Spinal cord (tissue), 10 donors: ENCODE data around the gene GLI3. TPM values are rescaled to one million over a fixed set of nuclear protein-coding genes. Genes with fewer than 3 reads are reported as not detected.
"Not testable (repeated sequence)": the region's sequence is repeated elsewhere in the genome, so short reads cannot be mapped to it uniquely, and the experiment has no call there.

Experiments
- DNase-seq, 6 donors: peaks; one replicate each; pipeline versions ENCODE4 v3.0.0 to v3.0.0-alpha.2; 2013 to 2015; ENCODE audit warnings: low spot score in 6 of 6, low read depth in 4 of 6
- H3K27ac ChIP-seq: one replicate; pipeline ENCODE4 v1.5.1; 2013; ENCODE audit warnings: low read depth, low read length, control low read depth
- H3K27me3 ChIP-seq: one replicate; pipeline ENCODE4 v1.6.1; 2013; ENCODE audit warnings: low read length; ENCODE audit not compliant: control insufficient read depth, insufficient read depth
- H3K36me3 ChIP-seq: one replicate; pipeline ENCODE4 v1.6.1; 2013; ENCODE audit warnings: low read length; ENCODE audit not compliant: control insufficient read depth, insufficient read depth
- H3K4me1 ChIP-seq: one replicate; pipeline ENCODE4 v1.6.1; 2013; ENCODE audit warnings: low read length; ENCODE audit not compliant: control insufficient read depth, insufficient read depth
- H3K4me3 ChIP-seq: one replicate; pipeline ENCODE4 v1.5.1; 2013; ENCODE audit warnings: low read depth, low read length, control low read depth
- H3K9me3 ChIP-seq: one replicate; pipeline ENCODE4 v1.6.1; 2013; ENCODE audit warnings: low read length; ENCODE audit not compliant: control insufficient read depth, insufficient read depth
- WGBS: methylation state at CpG from one replicate; pipeline ENCODE4 v1.1.5; 2013; ENCODE audit warnings: missing lambda C conversion rate; ENCODE audit not compliant: insufficient coverage; 5-methylcytosine and 5-hydroxymethylcytosine counted together
- polyA plus RNA-seq, 2 donors: library from polyadenylated mRNA; unstranded; fragments of 120-200 nt; gene quantifications; one replicate each; pipeline ENCODE4 v1.2.1, GENCODE V29; 2013; ENCODE audit not compliant: insufficient read length in 2 of 2
- total RNA-seq, 2 donors: library from RNA; depleted of rRNA in 1 of 2; stranded (reverse); fragments of 120-200 nt in 1 of 2; fragments of >200 nt in 1 of 2; gene quantifications; one replicate each; pipeline versions ENCODE4 v1.2.3 to v1.2.4, GENCODE V29; 2013 to 2014
- donor health status: healthy.

GLI3 gene
- total and polyA plus RNA-seq, 4 donors: 8.7 to 11.9 (median 10.1) TPM

DNA sequence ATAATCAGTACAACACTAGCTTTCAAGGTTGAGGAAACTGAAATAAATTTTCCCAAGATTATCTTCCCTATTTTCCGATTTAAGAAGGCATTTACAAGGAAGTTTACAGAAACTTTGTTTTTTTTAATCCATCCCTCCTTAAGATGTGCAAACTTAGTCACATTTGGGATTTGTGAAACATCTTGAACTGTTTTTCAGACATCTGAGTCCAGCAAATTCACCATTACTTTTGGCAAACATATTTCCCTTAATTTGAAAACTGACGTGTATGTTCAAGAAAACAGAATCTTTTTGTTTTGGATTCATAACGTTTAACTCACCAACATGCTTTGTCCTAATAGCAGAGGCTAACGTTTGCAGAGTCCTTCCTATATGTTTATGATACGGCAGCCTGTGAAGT lies 19.5 kb downstream of the GLI3 start:
- no CpG with 5 or more reads among the region's 5 CpGs for WGBS
- Histone ChIP-seq H3K27me3 (peaks cover 2% of the 10 kb centered on the region), H3K27ac (no peak overlapping the region), H3K4me3 (no peak overlapping the region), H3K36me3 (no peaks in the 10 kb centered on the region), H3K9me3 (no peaks in the 10 kb centered on the region), H3K4me1 (no peaks in the 10 kb centered on the region)
- no peak for DNase-seq

DNA sequence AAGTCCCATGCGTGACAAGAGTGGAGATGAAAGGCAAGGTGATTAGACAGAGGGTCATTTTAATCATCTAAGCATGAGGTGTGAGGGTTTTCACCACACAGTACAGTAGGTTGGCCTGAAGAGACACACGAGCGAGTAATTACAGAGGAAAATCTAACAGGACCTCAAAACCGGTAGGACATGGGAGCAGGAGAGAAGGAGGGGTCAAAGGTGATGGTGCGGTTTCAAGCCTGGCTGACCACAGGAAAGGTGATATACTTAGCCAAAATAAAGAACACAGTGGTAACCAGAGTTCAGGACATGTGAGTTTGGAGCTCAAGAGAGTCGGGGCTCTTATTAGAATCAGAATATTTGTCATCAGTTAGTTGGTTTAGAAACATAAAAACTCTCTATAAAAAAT lies 20.0 kb downstream of the GLI3 start:
- H3K4me3 ChIP-seq: no peak overlapping the region
- H3K4me1 ChIP-seq: no peaks in the 10 kb centered on the region
- 80% methylated on average over 5 of the region's 6 CpGs for WGBS
- no peak for DNase-seq
- H3K27me3 ChIP-seq: peaks cover 2% of the 10 kb centered on the region
- no peaks in the 10 kb centered on the region for H3K9me3 ChIP-seq
- H3K36me3 ChIP-seq: no peaks in the 10 kb centered on the region
- H3K27ac ChIP-seq: no peak overlapping the region

DNA sequence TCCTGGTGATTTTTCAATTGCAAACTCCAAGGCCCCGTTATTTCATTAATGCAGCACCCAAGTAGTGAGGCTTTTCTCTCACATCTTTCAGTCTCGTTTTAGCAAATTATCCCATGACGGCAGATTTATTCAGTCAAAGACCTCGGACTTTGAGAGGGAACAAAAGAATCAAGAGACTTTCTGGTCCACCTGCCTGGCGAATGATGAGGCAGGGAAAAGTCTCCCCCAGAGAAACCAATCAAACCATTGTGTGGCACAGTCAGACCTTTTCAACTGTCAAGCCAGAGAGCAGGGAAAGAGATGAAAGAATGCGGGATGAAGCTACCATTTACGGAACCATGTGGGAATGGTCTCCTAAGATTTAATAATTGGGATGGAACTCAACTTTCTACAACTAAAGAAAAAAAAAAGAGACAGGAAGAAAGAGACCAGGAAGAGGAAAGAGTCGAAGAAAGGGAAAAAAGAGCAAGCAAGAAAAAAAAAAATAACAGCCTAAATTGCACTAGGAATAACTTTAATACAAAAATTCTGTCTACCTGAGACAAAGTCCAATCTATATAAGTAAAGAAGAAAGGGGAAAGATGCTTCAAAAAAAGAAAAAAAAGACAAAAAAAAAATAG lies 22.8 kb downstream of the GLI3 start:
- Histone ChIP-seq H3K27ac (no peak overlapping the region), H3K36me3 (no peaks in the 10 kb centered on the region), H3K27me3 (no peaks in the 10 kb centered on the region), H3K4me3 (no peak overlapping the region), H3K4me1 (no peaks in the 10 kb centered on the region), H3K9me3 (no peaks in the 10 kb centered on the region)
- peak in 1 of 6 donors; percentile 55 for DNase-seq
- 58% methylated on average over 5 of the region's 8 CpGs for WGBS

DNA sequence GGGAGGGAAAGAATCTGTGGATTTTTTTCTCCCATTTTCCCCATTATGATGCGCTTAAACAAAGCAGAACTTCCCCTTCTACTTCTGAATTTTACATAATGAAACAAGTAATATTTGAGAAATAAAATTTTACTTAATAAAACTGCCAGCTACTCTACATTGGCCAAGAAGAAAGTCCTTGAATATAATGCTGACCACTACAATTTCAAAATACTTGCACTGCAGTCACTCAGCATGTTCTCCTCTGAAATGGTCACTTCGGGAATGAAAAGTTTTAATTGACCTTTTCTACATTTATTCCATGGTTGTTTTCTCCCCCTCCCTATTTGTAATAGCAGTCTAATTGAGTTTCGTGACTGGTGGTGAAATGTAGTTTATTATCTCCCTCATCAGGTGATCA lies 23.9 kb downstream of the GLI3 start:
- WGBS: no CpG with 5 or more reads among the region's 3 CpGs
- no peaks in the 10 kb centered on the region for H3K4me1 ChIP-seq
- no peak overlapping the region for H3K27ac ChIP-seq
- H3K4me3 ChIP-seq: no peak overlapping the region
- H3K36me3 ChIP-seq: no peaks in the 10 kb centered on the region
- no peaks in the 10 kb centered on the region for H3K9me3 ChIP-seq
- DNase-seq: no peak
- no peaks in the 10 kb centered on the region for H3K27me3 ChIP-seq

DNA sequence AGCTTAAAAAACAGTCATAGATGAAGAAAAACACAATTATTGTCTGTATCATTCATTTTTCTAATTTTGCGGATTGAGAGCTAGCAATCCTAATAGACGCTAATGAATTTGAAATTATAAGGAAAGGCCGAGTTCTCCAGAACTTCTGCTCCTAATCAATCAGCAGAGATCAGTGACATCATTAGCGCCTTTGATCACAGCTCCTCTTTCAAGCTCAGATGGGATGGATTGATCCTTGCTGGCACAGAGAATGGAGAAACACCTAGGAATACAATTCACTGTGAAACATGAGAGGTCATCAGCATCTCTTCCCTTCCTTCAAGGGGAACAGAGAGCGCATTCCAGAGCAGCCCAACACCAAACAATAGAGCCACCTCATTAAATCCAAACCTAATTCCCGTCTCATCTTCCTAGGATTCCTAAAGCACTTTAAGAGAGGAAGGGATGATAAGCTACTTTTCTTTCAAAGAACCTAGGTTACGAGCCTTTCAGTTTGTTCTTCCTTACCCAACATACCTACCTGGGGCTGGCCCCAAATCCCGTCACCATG lies 24.4 kb downstream of the GLI3 start:
- no peak for DNase-seq
- 100% methylated on average over 1 of the region's 8 CpGs for WGBS
- H3K36me3 ChIP-seq: no peaks in the 10 kb centered on the region
- H3K4me3 ChIP-seq: no peak overlapping the region
- no peaks in the 10 kb centered on the region for H3K4me1 ChIP-seq
- no peak overlapping the region for H3K27ac ChIP-seq
- no peaks in the 10 kb centered on the region for H3K27me3 ChIP-seq
- no peaks in the 10 kb centered on the region for H3K9me3 ChIP-seq

DNA sequence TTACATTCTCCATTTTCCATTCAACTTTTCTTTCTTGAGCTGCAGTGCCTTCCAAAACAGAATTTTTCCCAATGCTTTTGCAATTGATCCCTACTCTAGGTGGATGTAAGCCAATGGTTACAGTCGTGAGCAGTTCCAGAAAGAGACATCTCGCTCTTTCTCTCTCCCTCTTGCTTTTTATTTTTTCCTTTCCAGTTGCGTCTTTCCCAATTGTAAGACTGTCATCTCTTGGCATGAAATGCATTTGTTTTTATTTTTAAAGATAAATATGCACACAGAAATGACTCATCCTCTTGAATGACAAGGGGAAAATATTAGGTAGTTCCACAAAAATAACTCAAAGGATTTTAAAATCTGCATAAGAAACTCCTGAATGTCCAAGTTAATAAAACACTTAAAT lies 25.1 kb downstream of the GLI3 start:
- H3K9me3 ChIP-seq: no peaks in the 10 kb centered on the region
- no peak overlapping the region for H3K4me3 ChIP-seq
- H3K36me3 ChIP-seq: no peaks in the 10 kb centered on the region
- no peaks in the 10 kb centered on the region for H3K4me1 ChIP-seq
- H3K27ac ChIP-seq: no peak overlapping the region
- no peaks in the 10 kb centered on the region for H3K27me3 ChIP-seq
- no peak for DNase-seq
- no CpG with 5 or more reads among the region's 3 CpGs for WGBS

DNA sequence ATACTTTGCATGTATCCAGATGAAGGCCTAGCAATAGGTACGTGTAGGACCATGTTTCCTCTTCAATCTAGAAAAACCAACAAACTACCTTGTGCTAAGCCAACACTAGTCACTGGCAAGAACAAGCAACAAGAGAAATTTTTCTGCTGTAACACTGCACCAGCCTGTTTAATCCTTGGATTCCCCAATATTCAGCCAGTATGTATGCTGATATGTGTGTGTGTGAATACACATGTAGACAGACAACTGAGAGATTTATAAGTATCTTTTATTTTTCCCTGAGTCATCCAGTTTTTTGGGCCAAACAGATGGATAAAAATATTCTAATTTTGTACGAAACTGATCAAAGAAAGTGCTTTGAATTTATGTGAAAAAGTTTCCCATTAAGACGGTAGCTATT lies 26.2 kb downstream of the GLI3 start:
- no peaks in the 10 kb centered on the region for H3K9me3 ChIP-seq
- H3K4me3 ChIP-seq: no peak overlapping the region
- no peak overlapping the region for H3K27ac ChIP-seq
- no peaks in the 10 kb centered on the region for H3K36me3 ChIP-seq
- H3K4me1 ChIP-seq: no peaks in the 10 kb centered on the region
- H3K27me3 ChIP-seq: no peaks in the 10 kb centered on the region
- WGBS: 83% methylated on average over 1 of the region's 3 CpGs
- no peak for DNase-seq

DNA sequence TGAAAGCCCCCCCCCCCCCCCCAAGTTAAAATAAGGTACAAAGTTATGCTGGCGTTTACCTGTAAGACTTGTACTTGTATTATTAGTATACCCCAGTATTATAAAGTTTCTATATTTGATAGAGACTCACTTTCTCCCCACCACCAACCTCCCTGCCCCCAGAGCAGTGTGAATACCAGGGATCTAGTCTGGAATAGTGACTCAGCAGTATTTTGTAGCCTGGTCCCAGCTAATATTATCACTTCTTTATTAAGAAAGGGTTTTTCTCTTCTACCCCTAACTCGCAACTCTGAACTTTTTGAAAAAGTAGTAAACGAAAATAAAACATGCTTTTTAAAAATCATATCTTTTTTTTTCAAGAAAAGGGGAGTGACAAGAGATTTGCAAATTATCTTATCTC lies 26.7 kb downstream of the GLI3 start:
- DNase-seq: no peak
- Histone ChIP-seq H3K36me3 (no peaks in the 10 kb centered on the region), H3K4me3 (no peak overlapping the region), H3K27ac (no peak overlapping the region), H3K4me1 (no peaks in the 10 kb centered on the region), H3K9me3 (no peaks in the 10 kb centered on the region), H3K27me3 (no peaks in the 10 kb centered on the region)
- no CpG with 5 or more reads among the region's 3 CpGs for WGBS

DNA sequence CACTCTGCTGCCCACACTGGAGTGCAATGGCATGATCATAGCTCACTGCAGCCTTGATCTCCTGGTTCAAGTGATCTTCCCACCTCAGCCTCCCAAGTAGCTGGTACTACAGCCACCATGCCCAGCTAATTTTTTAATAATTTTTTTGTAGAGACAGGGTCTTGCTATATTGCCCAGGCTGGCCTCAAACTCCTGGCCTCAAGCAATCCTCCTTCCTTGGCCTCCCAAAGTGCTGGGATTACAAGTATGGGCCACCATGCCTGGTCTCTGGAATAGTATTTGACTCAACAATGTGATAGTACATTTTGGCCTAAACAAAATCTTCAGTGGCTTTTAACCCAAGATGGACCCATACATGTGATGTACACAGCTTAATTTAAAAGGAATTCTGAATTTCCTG lies 27.9 kb downstream of the GLI3 start:
- H3K27ac ChIP-seq, H3K9me3 ChIP-seq, H3K27me3 ChIP-seq, H3K36me3 ChIP-seq, H3K4me1 ChIP-seq, H3K4me3 ChIP-seq, DNase-seq: not testable (repeated sequence)

DNA sequence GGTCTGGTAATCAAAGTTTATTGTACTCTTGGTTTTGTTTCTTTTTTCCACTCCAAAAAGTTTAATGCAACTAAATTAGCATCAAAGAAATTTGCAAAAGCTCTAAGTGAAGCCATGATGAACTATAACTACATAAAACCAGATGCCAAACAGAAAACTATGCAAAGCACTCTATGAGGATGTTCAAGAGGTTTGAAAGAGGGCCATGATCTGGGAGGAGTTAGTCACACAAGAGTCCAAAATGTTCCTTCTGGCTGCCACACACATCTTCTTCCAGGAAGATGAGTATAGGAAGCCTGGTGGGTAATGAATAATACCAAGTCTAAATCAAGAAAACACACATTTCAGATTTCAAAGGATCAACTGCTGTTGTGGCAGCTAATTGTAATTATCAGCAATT lies 28.4 kb downstream of the GLI3 start:
- no peak for DNase-seq
- Histone ChIP-seq H3K4me3 (no peak overlapping the region), H3K36me3 (no peaks in the 10 kb centered on the region), H3K4me1 (no peaks in the 10 kb centered on the region), H3K27me3 (no peaks in the 10 kb centered on the region), H3K27ac (no peak overlapping the region), H3K9me3 (no peaks in the 10 kb centered on the region)
